Occipital lobe (tissue), 3 donors: Measurements from ENCODE around the gene RASAL3. TPM values are rescaled to one million over a fixed set of nuclear protein-coding genes. Genes with fewer than 3 reads are reported as not detected.
"Not testable (repeated sequence)": the region's sequence is repeated elsewhere in the genome, so short reads cannot be mapped to it uniquely, and the experiment has no call there.

Experiments
- DNase-seq: peaks from one replicate; lab custom pipeline; 2025; lab: John Stamatoyannopoulos, UW
- small RNA-seq: library from RNA; depleted of rRNA; stranded (forward); fragments of <200 nt; gene quantifications from one replicate; pipeline ENCODE3, GENCODE V24; 2014
- total RNA-seq: library from RNA; depleted of rRNA; stranded (reverse); fragments of >200 nt; gene quantifications from one replicate; pipeline ENCODE4 v1.2.3, GENCODE V29; 2014

RASAL3 gene
- total RNA-seq, 1 donor from 2014 or later, result 0.47 TPM

DNA sequence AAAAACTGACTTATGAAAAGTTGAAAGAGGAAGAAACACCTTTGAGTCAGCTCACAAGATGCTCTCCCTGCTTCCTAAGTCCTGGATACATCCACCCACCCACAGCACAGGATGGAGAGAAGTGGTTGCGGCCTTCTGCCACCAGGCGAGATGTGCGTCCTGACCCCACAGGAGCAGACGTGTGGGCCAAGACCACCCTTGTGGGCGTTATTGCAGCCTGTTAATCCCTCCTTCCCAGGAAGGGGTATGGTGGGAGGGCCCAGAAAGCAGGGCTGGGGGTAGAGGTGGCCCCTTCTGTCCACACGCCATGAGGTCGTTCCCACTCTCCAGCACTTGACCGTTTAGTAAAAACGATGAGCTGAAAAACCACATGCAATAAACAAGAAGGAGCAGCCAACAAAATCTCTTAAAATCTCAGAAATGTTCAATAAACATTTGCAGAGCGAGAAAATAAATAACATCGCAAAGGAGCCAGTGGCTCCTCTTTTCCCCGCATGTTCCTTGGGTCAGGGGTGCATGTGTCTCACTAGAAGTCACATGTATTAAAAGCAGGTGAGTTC lies 43.1 kb downstream of the RASAL3 start:
- no peak for DNase-seq

DNA sequence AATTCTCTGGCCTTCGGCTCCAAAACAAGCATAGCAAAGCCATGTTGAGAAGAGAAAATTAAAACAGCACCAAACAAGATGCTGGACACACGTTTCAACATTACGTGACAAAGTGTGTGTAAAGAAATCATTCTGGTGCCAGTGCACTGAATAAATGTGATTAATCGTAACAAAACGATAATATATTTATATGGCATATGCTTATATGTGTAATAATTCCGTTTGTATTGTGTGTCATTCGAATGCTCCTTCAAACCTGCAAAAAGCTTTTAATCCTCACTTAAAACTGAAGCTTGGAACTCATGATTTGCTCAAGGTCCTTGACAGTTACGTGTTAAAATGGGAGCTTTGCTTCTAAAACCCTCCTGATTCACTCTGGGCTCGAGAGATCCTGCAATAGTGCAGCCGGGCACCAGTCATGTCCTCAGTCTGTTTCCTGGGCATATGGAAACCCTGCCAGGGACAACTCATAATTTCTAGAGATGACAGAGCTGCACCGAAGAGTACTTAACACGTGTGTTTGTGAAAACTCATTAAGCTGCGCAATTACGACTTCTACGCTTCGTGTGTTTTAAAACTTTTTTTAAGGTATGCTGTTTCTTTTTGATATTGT lies 44.8 kb downstream of the RASAL3 start:
- no peak for DNase-seq

DNA sequence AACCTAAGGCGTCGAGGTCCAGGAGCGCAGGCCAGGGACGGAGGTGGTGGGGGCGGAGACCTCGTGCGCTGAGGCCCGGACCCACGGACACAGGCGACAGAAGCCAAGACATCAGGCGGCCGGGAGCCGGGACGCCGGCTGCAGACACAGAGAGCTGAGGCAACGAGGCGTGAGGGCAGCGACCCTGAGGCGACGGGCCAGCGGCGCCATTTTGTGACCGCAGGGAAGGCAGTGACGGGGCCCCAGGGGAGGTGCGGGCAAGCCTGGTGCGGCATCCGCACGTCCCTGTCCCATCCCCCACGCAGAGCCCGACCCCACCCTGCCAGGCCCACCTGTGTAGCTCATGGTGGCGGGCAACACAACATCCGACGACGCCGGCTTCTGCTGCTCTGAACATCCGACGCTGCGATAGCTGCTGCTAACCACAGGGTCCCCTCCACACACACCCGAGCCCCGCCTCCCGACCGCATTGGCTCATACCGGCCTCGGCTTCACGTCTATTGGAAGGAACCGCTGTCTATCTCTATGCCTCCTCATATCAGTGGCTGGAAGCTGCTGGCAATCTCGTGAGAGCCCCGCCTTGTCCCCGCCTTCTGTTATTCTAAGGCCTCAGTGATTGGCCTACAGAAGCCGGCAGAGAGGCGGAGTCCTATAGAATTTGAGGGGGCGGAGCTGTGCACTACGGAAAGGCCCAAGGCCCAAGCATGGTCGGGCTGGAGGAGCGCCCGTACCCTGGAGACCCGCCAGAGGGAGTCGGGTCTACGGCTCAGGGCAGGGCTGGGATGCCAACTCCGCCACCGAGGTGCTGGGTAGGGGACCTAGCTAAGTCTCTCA lies 45.5 kb downstream of the RASAL3 start, which contains the start of gene AKAP8L:
Gene AKAP8L (minus strand): TSS at position 410 of the 834 bp plus-strand sequence. CDS start 65 bp downstream, at position 345.
- DNase-seq, result peak; percentile 99

DNA sequence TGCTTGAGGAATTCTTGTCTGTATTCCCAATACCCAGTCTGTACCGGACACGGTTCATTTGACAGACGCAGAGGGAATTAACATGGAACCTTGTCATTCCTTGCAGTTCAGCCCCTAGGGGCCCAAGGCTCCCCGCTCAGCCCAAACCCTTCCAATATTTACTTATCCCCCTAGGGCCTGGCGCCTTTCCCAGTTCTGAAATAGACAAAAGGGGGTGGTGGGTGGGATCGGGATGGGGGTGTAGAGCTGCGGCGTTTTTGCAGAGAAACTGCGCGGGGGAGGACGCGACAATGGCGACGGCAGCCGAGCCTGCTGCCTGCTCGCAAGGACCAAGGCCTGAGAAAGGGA lies 46.1 kb downstream of the RASAL3 start:
- no peak for DNase-seq

DNA sequence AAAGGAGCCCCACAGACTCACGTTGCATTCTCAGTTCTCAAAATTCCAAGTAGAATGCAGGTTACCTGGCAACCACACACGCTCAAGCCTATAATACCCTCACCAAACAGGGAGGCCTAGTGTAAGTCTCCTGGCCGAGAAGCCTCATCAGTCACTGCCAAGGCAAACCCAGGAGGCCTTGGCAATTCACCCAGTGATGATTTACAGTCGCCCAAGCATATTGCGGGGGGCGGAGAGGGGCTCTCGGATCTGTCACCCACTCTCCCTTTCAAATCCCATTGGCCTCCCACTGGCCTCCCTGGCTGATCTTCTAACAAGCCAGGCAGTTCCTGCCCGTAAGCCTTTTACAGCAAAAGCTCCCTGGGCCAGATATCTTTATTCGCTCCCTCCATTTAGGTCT lies 46.6 kb downstream of the RASAL3 start:
- DNase-seq, result no peak

DNA sequence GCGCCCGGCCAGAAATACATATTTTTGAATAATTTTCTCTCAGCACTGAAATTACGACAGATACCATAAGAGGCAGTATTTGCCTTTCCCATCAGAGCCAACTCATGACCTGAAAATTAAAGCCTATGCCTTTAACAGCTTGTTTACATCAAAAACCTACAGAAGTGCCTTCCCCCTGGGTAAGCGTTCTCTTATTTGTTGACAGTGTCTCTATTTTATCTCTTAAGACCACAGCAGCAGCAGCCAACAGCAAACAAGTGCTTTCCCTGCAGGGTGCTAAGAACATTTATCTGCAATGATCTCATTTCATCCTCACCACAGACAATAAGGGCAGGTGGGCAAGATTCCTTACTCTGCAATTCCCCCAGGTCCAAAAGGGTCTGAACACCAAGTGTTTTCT lies 51.5 kb downstream of the RASAL3 start:
- DNase-seq, result no peak

DNA sequence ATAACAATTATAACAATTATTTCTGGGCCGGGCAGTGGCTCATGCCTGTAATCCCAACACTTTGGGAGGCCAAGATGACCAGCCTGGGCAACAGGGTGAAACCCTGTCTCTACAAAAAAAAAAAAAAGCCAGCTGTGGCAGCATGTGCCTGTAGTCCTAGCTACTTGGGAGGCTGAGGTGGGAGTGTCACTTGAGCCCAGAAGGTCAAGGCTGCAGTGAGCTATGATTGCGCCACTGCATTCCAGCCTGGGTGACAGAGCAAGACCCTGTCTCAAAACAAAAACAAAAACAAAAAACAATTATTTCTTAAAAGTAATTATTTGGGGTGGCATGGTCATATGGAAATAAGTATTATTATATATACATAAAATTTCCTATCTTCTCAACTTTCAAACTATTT lies 53.0 kb downstream of the RASAL3 start:
- DNase-seq, result not testable (repeated sequence)

DNA sequence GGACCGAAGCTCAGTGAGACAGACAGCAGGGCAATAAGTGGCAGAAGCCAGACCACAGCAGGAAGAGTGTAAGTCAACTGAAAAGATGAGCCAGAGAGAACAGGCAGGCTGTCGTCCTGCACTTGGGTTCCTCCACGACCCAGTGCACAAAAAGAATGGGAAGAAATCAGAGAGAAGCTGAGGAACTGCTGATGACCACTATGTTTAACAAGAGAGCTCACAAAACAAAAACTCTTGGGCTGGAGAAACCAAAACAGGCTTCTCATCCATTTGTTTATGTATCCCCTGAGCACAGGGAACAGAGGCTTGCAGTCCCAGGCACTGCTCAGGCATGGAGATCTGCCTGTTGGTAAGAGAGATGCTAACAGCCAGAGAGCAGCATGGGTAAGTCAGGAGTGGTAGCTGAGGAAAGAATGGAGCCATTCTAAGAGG lies 59.5 kb downstream of the RASAL3 start:
- DNase-seq, result no peak

DNA sequence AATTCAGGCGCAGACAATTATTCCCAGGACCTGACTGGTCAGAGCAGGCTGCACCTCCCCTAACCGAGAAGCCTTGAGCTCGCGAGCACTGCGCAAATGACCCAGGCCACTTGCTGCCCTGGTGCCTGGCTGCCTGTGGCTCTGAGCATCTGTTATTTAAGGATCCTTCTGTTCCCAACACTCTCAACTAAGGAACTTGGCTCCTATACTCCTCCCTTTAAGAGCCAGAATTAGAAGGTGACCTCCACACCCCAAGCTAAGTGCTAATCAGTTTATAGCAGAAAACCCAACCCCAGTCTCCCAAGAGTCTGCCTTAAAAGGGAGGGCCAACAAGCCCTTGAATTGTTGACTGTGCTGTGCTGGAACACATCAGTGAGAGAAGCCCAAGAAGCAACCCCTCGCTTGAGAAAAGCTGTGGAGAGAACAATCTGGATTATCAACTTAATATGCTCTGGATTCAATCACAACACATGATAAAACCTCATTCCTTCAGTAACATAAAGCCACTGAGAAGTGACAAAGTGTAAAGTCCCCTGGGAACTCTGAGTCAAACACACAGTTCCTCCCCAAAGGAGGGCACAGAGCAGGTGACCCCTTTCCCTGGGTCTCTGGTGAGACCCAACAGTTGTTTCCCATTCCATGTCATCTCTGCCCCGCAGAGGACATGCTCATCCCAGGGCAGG lies 60.1 kb downstream of the RASAL3 start:
- no peak for DNase-seq

DNA sequence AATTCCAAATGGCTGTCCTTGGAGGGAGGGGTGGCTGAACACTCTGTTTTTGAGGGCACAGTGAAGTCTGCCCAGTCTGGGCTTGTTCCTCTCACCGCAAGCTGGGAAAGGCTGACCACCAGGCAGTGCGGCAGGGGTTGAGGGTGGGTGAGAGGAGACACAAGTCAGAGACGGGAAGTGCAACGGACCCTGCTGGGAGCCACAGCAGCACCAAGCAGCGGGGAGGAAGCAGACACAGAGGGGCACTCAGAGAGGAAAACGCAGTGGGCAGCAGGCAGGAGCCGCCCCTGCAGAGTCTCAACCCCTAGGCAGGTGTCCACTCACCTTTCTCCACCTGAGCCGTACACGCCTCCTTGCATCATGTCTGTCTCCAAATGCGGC lies 61.2 kb downstream of the RASAL3 start:
- no peak for DNase-seq

DNA sequence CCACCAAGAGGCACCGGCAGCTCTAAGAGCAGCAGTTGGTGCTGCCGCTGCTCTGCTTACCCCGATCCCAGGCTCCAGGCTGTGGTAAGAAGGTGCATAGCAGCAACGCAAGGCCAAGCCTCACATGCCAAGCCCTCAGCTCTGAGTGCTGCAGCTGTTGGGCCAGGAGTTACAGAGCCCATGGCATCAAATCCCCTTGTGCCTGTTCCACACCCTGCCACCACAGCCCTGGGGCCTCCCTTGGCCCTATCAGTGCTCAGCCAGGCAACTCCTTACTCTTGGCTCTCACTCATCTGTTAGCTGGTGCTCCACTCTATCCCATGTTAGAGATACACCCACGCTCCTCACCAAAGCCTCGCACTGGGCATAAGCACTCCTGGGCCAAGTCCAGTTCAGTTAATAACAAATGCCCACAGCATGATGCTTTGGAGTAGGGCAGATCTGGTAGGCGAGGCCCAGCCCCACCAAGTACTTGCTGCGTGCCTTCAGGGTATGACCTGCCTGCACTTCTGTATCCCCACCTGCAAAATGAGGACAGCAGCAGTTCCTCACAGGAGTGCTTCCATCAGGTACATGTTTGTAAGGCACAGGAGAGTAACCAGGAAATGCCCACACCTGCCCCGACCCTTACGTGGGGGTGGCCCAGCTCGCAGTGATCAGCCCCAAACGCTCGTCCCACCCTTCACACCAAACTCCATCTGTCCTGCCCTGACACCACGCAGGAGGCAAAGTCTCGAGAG lies 61.8 kb downstream of the RASAL3 start:
- DNase-seq, result no peak

Small RNA genes within 50 kb of the gene (small RNA-seq; reads per million reads assigned to genes)
- gene MIR1470, result not detected

Other genes starting within 250 kb of the RASAL3 start
- not detected for gene EPHX3, start 232.1 kb downstream of the RASAL3 start, total RNA-seq
- 9.5 TPM for gene BRD4, start 132.0 kb downstream of the RASAL3 start, total RNA-seq
- 11.7 TPM for gene AKAP8, start 84.8 kb downstream of the RASAL3 start, total RNA-seq
- gene AKAP8L, start 45.6 kb downstream of the RASAL3 start, total RNA-seq, result 59.6 TPM
- gene WIZ, start 14.6 kb downstream of the RASAL3 start, total RNA-seq, result 11.1 TPM
- not detected for gene PGLYRP2, start 15.0 kb upstream of the RASAL3 start, total RNA-seq
- not detected for gene CYP4F22, start 44.0 kb upstream of the RASAL3 start, total RNA-seq
- not detected for gene CYP4F8, start 150.7 kb upstream of the RASAL3 start, total RNA-seq
- gene CYP4F3, start 176.4 kb upstream of the RASAL3 start, total RNA-seq, result 0.16 TPM
- not detected for gene CYP4F12, start 208.5 kb upstream of the RASAL3 start, total RNA-seq